Brain pericyte (primary cell): Measurements from ENCODE around the gene MED23.
A peak's percentile ranks its signal among the peaks of the same experiment; 100 is the strongest.

ENCODE experiments used
- DNase-seq: peaks from one replicate; pipeline ENCODE4 v3.0.0-alpha.2; 2012; ENCODE audit warnings: low read depth, low spot score

MED23 gene

DNA sequence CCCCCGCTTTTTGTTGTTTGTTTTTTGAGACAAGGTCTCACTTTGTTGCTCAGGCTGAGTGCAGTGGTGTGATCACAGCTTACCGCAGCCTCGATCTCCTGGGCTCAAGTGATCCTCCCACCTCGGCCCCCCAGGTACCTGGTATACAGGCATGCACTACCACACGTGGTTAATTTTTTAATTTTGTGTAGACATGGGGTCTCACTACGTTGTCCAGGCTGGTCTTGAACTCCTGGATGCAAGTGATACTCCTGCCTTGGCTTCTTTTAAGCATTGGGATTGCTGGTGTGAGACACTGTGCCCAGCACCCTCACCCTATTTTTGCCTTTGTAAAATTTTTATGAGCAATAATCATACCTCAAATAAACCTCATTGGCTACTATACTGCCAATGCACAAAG, 14.5 kb upstream of the MED23 start:
- DNase-seq = no peak

- no peak for DNase-seq
Measured at GRCh38 chr6:131641554-131641953, 13.5 kb upstream of the MED23 start.

- DNase-seq = no peak
Measured at GRCh38 chr6:131640576-131640975, 12.5 kb upstream of the MED23 start.

GRCh38 chr6:131640100-131640499, 12.1 kb upstream of the MED23 start:
- no peak for DNase-seq

GRCh38 chr6:131638013-131638412, 10.0 kb upstream of the MED23 start:
- no peak for DNase-seq

GRCh38 chr6:131636880-131637792, 9.1 kb upstream of the MED23 start, which contains the start of gene ENPP3:
ENPP3 (plus strand) TSS chr6:131637302; CDS start chr6:131637385, 83 bp downstream.
- DNase-seq = no peak

DNA sequence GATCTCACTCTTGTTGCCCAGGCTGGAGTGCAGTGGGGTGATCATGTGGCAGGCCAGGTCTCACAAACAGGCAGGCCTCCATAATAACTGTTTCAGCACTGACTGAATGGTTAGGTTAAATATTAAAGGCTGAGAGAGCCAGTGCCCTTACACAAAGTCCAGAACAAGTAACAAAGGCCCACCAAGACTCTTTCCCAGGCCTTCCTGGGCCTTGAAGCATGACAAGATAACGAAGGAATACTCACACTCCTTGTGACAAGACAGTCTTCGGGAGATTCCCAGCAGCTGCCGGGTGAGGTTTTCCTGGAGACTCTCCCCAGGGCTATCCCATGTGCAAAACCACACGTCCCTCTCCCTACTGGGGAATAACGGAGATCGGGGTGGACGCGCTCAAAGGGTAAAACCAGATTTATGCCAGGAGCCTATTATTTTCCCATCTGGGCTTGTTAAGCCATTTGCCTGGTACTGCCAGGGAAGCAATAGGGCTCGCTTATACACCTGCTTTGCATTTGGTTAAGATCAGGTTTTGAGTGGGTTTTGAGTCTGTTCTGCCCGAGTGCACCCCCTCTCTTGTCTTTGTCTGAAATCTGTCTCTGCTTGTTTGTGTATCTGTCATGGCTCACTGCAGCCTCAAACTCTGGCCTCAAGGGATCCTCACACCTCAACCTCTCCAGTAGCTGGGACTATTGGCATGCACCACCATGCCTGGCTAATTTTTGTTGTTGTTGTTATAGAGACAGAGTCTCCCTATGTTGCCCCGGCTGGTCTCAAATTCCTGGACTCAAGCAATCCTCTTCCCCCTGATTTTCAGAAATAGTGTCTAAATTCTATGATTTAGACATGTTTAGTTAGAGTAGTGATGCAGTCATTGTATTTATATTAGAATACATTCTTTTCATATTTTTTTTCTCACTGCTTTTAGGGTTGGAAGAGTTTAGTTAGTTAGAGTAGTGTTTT, 7.6 kb upstream of the MED23 start:
- DNase-seq = no peak

DNA sequence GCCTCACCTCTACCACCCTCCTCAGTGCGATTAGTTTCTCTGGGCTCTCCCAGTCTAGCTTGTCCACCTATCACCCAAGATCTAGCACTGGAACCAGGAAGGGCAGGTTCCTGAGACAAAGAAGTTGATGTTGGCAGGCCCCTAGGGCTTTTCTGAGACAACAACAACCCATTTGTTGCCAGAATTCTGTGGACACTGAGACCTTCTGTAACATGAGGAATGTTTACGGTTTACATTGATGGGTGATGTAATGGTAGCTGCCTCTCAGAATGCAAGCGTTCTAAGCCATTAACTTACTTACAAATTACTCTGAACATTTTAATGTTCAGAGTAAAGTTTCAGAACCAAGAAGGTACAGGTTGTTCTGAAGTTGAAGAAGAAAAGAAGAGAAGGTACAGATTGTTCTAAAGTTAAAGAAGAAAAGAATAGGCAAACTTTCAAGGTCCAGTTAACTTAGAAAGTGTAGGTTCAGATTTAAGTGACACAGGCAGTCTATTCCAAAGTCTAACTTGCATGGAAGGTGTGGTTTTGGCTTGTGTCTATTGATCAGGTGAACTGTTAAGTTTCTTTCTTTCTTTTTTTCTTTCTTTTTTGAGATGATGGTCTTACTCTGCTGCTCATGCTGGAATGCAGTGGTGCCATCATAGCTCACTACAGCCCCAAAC, 3.7 kb upstream of the MED23 start:
- no peak for DNase-seq

- DNase-seq = no peak
Measured at GRCh38 chr6:131629651-131630050, 1.6 kb upstream of the MED23 start.

GRCh38 chr6:131628726-131629125, 684 bp upstream of the MED23 start:
- no peak for DNase-seq

DNA sequence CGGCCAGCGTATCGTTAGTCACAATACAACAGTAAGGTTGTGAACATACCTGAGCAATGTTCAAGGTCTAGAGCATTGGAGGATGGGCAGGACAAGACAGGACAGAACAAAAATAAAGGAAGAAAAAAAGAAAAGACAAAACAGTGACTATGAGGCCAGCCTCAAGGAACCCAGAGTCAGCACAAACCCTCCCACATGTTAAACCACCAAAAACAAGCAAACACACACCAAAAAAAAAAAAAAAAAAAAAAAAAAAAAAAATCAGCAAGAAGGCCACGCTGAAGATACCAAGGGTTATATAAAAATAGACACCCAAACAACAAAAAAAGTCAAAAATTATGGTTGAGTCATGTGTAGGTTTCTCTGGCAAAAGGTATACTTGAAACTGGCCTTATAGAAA, 12.8 kb downstream of the MED23 start:
- no peak for DNase-seq

DNA sequence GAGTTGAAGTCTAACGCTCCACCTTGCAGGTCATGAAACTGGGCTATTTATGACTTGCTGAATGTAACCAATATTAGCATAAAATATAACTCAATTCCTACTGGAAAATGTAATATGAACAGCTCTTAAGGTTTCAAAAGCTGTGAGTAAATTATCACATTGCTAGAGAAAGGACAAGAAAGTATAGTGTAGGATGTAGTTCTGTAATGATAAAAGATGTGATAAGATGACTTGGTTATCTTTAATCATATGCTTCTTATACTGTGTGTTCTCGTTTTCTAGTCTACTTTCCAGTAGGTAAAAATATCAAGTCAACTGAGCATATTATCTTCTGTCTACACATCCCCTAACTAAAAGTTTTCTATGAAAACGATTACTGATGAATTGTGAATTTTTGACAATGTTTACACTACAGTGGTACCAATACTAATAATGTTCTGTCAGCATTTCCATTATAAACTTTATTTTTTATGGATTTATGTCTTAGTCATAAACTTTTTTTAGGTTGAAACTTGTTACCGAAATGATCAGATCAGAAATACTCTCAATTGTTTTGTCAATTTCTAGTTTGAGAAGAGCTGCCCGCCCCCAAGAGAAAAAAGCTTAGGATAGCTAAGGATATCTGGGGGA, 14.6 kb downstream of the MED23 start:
- DNase-seq = no peak

- peak; percentile 37 for DNase-seq
Measured at GRCh38 chr6:131602781-131603312, 25.2 kb downstream of the MED23 start.

DNA sequence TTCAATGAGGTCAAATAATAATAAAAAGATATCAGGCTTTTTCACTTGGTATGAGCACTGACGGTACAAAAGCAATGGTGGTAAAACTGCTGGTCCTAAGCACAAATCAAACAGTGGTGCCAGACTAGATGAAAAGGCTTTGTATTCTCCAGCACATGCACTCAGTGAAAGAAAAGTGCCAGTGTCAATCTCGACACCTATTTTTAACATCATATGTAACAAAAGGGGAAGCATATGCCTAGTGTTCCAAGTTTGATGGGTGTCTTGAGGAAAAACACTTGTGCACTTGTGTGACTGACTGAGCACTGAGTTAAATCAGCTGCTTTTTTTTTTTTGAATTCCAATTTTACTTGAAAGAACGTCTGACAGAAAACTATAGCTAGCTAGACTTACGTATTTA, 27.3 kb downstream of the MED23 start:
- DNase-seq = no peak

DNA sequence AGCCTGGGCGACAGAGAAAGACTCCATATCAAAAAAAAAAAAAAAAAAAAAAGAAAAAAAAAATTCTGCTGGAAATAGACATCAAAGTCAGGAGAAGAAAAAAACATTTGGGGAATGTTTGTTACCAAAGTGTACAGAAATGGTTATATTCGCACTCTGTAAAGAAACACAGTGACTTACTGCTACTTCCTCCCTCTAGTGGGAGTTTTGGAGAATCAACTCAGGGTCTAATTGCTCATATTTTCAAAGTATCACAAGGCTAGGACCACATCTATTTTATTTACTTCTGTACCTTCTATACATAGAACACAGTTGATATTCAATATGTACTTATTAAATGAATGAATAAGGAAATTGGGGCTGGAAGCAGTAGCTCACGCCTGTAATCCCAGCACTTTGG, 30.6 kb downstream of the MED23 start:
- DNase-seq = no peak

- DNase-seq = no peak
Measured at GRCh38 chr6:131594074-131594473, 34.0 kb downstream of the MED23 start.

GRCh38 chr6:131592935-131593334, 35.1 kb downstream of the MED23 start:
- DNase-seq = no peak

DNA sequence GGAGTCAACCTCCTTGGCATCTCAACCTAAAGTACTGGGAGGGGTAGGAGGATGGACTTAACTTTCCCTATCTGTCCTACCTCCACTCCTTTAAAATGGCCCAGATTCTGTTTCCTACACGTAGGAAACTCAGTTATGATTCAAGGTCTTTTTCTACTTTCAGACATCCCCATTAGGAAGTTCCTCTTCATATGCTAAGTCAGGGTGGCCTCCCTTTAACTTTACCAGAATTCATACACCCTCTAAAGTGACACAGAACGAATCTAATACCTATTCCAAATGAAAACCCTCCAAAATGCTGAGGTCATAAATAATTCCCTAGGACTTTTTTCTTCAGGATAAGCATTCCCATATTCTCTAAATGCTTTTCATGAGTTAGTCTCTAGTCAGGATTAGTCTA, 39.4 kb downstream of the MED23 start:
- no peak for DNase-seq

DNA sequence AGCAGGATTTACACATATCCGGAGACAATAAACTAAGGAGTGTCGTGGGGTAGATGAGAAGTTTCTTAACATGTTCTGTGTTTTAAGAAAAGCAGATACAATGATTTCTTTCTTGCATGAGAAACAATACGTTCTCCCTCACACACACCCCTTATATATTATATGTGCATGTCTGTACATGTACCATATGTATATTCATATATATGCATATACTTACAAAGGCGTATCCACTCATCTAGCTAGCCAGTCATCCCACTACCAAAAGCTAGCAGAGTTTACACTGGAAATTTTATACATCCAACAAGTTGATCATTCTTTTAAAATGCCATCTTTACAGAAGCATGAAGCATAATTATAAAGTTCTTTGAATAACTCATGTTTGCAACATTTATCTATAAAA, 40.1 kb downstream of the MED23 start:
- DNase-seq = no peak

DNA sequence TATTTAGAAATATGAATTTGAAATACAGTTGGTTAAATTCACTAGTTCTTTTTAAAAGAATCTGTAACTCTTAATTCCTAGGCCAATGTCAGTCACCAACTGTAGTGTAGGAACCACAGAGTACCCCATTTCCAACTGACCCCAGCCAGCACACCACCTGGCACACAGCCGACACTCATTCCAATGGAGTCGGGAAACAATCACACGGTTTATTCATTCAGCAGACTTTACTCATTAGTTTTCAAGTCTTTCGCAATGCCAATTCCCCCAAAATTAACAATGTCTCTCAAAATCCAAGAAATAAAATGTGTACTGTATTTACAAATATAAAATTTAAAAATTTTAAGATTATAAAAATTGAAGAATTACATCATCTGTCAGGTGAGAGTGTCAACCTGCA, 41.5 kb downstream of the MED23 start:
- no peak for DNase-seq

- no peak for DNase-seq
Measured at GRCh38 chr6:131581523-131581922, 46.5 kb downstream of the MED23 start.
